RCC 7860 (cell line): ENCODE measurements around the gene MARCHF4.
A peak's percentile ranks its signal among the peaks of the same experiment; 100 is the strongest.

Experiments used
- DNase-seq: peaks from one replicate; pipeline ENCODE4 v3.0.0-alpha.2; 2015; ENCODE audit warnings: low spot score
- FAIRE-seq: peaks from 2 replicates; lab custom pipeline; 2012; peaks lifted over from hg19 to GRCh38; lab: Jason Lieb, UNC

MARCHF4 gene

GRCh38 chr2:216371721-216372702 lies at the start of gene MARCHF4:
MARCHF4 (minus strand) TSS chr2:216372483; CDS start chr2:216370260, 2,223 bp downstream.
- DNase-seq (peak; percentile 79), FAIRE-seq (no peak)

DNA sequence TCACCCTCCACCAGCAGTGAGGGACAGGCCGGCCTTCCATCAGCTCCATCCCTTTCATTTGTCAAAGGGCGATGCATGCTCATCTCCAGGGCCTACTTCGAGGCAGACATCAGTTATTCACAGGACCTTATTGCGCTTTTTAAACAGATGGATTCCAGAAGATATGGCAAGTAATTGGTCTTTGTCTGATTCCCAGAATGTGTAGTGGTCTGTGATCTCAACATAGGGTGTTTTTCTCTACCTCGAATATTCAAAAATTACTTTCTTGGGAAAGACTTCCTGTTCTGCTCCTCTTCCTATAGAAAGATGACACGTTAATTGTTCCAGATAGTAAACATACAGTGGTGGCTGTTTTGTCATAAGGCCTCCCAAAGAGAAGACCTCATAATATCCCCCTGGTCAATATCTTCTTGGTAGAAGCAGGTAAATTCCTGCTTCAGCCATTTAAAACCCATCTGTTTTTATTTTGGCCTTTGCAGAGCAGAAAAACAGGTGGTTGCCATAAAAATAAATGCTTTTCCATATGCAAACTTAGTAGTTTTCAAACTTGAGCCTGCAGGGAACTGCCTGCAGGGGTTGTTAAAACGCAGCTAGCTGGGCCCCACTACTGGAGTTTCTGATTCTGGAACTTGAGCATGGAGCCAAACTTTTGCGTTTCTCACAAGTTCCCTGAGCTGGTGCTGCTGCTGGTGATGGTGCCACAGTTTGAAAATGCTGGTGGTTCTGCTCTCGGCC lies 48.3 kb upstream of the MARCHF4 start:
- DNase-seq: no peak
- FAIRE-seq: no peak

GRCh38 chr2:216418981-216419380 lies 46.7 kb upstream of the MARCHF4 start:
- DNase-seq (no peak), FAIRE-seq (no peak)

- FAIRE-seq: no peak
- no peak for DNase-seq
Measured at GRCh38 chr2:216416571-216417307, 44.5 kb upstream of the MARCHF4 start.

DNA sequence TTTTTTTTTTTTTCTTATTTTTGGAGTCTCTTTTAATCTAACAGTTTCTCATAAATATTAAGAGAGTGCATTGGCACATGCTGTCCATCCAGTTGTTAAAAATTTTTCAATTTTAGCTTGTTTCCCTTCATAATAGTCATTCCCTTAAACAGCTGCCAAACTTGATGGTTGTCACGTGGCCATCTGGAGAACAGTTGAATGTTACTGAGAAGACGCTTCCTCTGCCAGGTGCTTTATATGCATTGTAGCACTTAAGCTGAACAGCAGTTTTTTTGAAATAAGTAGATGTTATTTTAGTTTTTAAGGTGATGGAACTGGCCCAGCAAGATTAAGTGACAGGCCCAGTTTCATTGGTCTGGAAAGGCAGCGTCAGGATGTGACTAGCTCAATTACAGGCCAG lies 43.3 kb upstream of the MARCHF4 start:
- no peak for DNase-seq
- FAIRE-seq: no peak

- no peak for FAIRE-seq
- DNase-seq: no peak
Measured at GRCh38 chr2:216414772-216415319, 42.6 kb upstream of the MARCHF4 start.

DNA sequence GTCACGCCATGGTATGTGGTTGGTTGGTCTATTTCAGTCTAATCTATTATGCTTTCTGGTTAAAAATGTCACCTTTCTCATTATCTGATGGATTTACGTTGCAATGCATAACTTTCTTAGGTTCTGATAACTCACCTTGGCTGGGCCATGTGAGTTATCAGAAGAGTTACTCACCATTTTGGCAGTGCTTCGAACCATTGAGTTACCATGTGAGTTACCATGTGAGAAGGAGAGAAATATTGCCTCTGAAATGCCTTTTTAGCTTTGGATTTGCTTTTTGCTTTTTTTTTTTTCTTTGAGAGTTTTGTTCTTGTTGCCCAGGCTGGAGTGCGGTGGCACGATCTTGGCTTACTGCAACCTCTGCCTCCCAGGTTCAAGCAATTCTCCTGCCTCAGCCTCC lies 41.6 kb upstream of the MARCHF4 start:
- no peak for FAIRE-seq
- DNase-seq: no peak

DNA sequence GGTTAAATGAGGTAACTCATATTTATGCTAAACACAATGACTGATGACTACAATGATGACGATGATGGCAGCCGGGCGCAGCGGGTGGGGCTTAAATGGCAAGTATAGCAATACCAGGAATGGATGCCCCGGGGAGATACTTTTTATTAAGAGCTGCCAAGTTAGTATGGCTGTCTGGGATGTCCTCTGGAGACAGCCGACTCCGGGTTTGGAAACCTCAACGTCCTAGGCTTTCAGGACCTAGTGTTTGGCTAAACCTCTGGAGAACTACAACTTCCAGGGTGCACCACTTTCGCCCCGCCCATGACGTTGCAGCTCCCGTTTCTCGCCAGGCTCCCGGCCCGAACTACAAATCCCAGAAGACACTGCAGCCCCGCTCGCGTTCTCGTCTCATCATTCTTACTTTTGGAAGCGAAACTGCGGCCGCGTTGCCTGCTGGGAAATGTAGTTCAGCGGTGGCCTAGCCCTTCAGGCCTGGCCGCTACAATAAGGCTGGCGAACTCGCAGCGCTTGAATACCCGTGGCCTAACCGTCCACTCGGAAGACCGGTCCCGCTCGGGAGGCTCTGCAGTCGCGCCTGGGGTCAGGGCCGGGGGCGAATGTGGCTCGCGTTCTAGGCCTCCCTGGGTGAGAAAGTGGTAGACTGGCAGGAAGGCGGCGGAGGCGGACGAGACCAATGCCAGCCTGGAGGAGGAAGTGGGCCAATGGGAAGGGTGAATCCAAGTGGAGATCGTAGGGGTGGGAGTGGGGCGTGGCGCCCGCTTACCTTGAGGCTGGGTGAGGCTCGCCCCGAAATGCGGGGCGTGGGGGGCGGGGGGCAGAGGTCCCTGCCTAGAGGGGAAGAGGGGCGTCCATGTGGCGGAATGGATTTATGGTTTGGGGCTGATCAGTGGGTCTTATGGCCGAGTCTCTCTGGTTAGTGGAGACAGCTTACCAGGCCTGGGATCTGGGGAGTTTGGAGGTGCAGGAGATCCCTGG lies 40.0 kb upstream of the MARCHF4 start, which contains the start of gene SMARCAL1:
TSS of gene SMARCAL1 (plus strand) at position 463 of the 978 bp plus-strand sequence. CDS start 2,221 bp downstream, outside the sequence.
- DNase-seq (peak; percentile 93), FAIRE-seq (peak; percentile 82)

- FAIRE-seq (no peak), DNase-seq (no peak)
Measured at GRCh38 chr2:216410550-216410949, 38.3 kb upstream of the MARCHF4 start.

GRCh38 chr2:216408426-216409290 lies 36.4 kb upstream of the MARCHF4 start:
- no peak for DNase-seq
- no peak for FAIRE-seq

DNA sequence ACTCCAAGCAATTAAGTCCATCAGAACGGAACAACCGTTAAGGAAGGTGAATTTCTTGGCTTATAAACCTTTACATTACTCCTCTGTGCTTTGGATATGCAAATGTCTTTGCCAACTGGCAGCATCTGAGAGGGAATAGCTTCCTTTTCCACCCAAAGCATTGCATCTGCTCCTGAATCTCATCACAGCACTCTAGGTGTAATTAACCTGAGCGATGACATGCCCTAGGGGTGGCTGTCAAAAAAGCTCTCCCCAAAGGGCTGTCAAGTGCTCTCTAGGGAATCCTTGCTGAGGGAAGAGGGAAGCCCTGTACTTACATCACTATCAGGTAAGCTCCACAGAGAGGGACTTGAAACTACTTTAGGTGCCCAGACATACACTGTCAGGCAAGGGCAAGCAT lies 34.5 kb upstream of the MARCHF4 start:
- DNase-seq (no peak), FAIRE-seq (no peak)

DNA sequence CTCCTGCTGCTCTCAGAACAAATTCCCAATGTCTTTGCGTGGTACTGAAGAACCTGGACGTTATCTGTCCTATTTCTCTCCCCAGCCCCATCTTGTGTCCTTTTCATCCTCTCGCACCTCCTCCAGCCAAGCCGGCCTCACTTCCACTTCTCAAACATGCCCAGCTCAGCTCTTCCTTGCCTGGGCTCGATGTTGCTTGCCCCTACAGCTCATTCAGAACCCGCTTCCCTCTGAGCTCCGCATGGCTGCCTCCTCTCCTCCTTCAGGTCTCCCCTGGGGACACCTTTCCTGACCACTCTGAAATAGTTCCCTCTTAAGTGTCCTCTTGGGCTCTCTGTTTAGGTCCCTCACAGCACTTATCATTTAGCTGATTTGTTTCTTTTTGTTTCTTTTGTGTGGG lies 33.3 kb upstream of the MARCHF4 start:
- no peak for DNase-seq
- no peak for FAIRE-seq

GRCh38 chr2:216404010-216404618 lies 31.8 kb upstream of the MARCHF4 start:
- no peak for FAIRE-seq
- DNase-seq: peak; percentile 36

- DNase-seq: no peak
- FAIRE-seq: no peak
Measured at GRCh38 chr2:216402751-216403150, 30.5 kb upstream of the MARCHF4 start.

DNA sequence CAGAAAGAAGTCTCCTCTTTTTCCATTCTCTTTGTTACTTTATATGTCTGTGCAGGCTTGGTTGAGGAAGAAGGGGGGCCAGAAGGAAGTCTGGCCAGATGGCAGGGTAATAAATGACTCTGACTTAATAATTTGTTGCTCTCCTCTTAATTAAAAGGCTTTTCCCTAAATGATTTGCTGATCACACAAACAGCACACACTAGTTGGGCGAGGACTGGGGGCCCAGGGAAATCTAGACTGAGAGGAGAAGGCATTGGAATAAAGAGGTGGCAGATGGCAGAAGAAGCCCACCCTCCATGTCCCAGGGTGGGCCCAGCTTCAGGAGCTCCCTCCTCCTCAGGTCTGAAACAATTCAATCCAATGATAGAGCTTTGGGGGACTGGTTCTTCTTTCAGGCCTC lies 27.3 kb upstream of the MARCHF4 start:
- FAIRE-seq: no peak
- no peak for DNase-seq

DNA sequence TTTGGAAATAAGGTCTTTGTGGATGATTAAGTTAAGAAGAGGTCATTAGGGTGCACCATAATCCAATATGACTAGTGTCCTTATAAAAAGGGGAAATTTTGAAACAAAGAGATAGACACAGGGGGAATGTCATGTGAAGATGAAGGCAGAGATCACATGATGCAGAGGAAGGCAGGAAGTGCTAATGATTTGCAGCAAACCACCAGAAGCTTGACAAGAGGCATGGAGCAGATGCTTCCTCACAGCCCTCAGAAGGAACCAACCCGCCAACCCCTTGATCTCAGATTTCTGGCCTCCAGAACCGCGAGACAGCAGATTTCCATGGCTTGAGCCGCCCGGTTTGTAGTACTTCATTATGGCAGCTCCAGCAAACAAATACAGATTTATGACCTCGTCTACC lies 22.6 kb upstream of the MARCHF4 start:
- DNase-seq (no peak), FAIRE-seq (no peak)

DNA sequence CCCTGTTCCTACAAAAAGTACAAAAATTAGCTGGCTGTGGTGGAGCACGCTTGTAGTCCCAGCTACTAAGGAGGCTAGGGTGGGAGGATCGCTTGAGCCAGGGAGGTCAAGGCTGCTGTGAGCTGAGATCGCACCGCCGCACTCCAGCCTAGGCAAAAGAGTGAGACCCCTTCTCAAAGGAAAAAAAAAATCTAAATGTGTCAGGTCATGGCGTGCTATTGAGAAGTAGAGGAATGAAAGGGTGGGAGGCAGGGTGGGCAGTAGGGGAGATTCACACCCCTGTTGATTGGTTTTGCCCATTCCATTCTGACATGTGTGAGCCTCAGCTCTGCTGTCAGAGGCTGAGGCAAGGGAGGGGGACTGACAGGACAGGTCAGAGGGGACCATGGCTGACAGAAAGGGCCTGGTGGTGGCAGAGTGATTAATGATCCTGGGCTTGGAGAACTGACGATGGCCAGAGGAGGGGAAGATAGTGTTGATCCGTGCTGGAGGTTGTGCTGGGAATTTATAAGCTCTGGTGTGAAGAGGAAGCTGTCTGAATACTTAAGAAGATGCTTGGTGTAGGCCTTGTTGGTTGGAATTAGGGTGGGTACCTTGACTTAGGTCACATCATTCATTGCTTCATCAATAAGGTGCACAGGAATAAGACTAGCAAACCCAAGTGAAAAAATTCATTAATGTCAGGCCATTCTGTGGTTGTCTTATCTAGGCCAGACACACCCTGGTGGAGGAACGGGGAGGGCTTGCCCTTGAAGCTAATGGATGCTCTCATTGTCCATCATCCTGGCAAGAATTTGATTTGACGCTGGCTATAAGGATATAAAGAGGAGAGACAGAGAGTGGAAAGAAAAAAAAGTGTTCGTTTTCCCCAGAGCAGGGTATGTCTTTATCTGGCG lies 20.9 kb upstream of the MARCHF4 start:
- FAIRE-seq (no peak), DNase-seq (no peak)
